Activated CD4-positive, alpha-beta T cell treated with anti-CD3 and anti-CD28 coated beads for 36 hours (primary cell): Measurements from ENCODE around the gene LRRC8C. TPM values are rescaled to one million over a fixed set of nuclear protein-coding genes. Genes with fewer than 3 reads are reported as not detected.

Experiments used
- ATAC-seq: fragments of 200-7000 bp; cut with Tn5 transposase; one replicate; pipeline ENCODE4 v1.10.0; 2021; ENCODE audit warnings: mild to moderate bottlenecking, moderate library complexity
- CTCF ChIA-PET: fragments of 350-600 bp; sonication (Branson Sonifier 250); formaldehyde crosslinking; loops from one replicate; lab custom pipeline; 2021; ENCODE audit warnings: antibody characterized with exemption; lab: Charles Lee
- POLR2A ChIA-PET: fragments of 350-600 bp; sonication (Branson Sonifier 250); formaldehyde crosslinking; loops from one replicate; lab custom pipeline; 2021; ENCODE audit warnings: antibody characterized with exemption, inconsistent platforms; lab: Charles Lee
- DNase-seq: peaks from one replicate; pipeline ENCODE4 v3.0.0-alpha.2; 2020
- H3K27ac Mint-ChIP-seq: one replicate; pipeline ENCODE4 v1.8.0; 2021; ENCODE audit warnings: mixed read lengths
- H3K27me3 Mint-ChIP-seq: one replicate; pipeline ENCODE4 v1.8.0; 2021; ENCODE audit warnings: mixed read lengths
- H3K36me3 Mint-ChIP-seq: one replicate; pipeline ENCODE4 v1.8.0; 2021; ENCODE audit warnings: low read depth, mixed read lengths
- H3K4me1 Mint-ChIP-seq: one replicate; pipeline ENCODE4 v1.8.0; 2021; ENCODE audit warnings: mixed read lengths
- H3K4me3 Mint-ChIP-seq: one replicate; pipeline ENCODE4 v1.8.0; 2021; ENCODE audit warnings: mild to moderate bottlenecking, moderate library complexity, mixed read lengths
- H3K9me3 Mint-ChIP-seq: one replicate; pipeline ENCODE4 v1.8.0; 2021; ENCODE audit warnings: low read depth, mixed read lengths
- intact Hi-C, 2 experiments: fragments of 100-400 bp; cut with DNase I in 1 of 2; cut with micrococcal nuclease in 1 of 2; formaldehyde crosslinking; loops; one replicate each; pipeline versions ENCODE4 v1.14.2 to v1.15.1; 2022 to 2024; cut with DNase I, micrococcal nuclease
- total RNA-seq, 2 experiments: library from RNA; stranded (reverse); gene quantifications; one replicate each; pipeline ENCODE4 v1.2.3, GENCODE V29; 2021

The LRRC8C gene
- total RNA-seq, 2 experiments from 2014 or later: 31.5 to 37.1 TPM

- Mint-ChIP-seq H3K4me1 (peaks cover 91% of the 10 kb centered on the region), H3K36me3 (peaks cover 3% of the 10 kb centered on the region), H3K27ac (no peak overlapping the region), H3K27me3 (no peaks in the 10 kb centered on the region), H3K4me3 (no peak overlapping the region), H3K9me3 (no peaks in the 10 kb centered on the region)
- POLR2A ChIA-PET: no interaction called here
- DNase-seq: no peak
- CTCF ChIA-PET: interaction anchor here (0.6 to 1.4 kb wide), 8 partner anchors 16 to 776 kb away, joined by 3 to 4 read pairs (median 3); no protein-coding TSS in a partner anchor
- intact Hi-C loops: loop anchor here in 1 of 2 experiments (2.0 kb wide), 1 partner anchor 20 kb away; no protein-coding TSS in a partner anchor
- no peak for ATAC-seq
These were observed 126.1 kb downstream of the LRRC8C start for GRCh38 chr1:89759036-89759435.

- no peak overlapping the region for H3K4me3 Mint-ChIP-seq
- CTCF ChIA-PET: interaction anchor here (0.7 to 4.9 kb wide), 4 partner anchors 19 to 276 kb away, joined by 3 to 45 read pairs (median 12); no protein-coding TSS in a partner anchor
- H3K27me3 Mint-ChIP-seq: no peaks in the 10 kb centered on the region
- ATAC-seq (no peak), DNase-seq (no peak)
- peak overlapping the region; percentile 9 for H3K27ac Mint-ChIP-seq
- POLR2A ChIA-PET: no interaction called here
- H3K9me3 Mint-ChIP-seq: no peaks in the 10 kb centered on the region
- H3K36me3 Mint-ChIP-seq: peaks cover 3% of the 10 kb centered on the region
- H3K4me1 Mint-ChIP-seq: peaks cover 78% of the 10 kb centered on the region
- intact Hi-C loops: no loop called here
These were observed 127.6 kb downstream of the LRRC8C start for GRCh38 chr1:89760496-89760895.

- intact Hi-C loops: no loop called here
- H3K9me3 Mint-ChIP-seq: no peaks in the 10 kb centered on the region
- H3K27me3 Mint-ChIP-seq: no peaks in the 10 kb centered on the region
- CTCF ChIA-PET: interaction anchor here (0.7 to 8.9 kb wide), 8 partner anchors 20 to 277 kb away, joined by 4 to 157 read pairs (median 31); partner anchors contain the start of gene LRRC8C
- DNase-seq (no peak), ATAC-seq (no peak)
- POLR2A ChIA-PET: interaction anchor here (1.8 kb wide), 1 partner anchor 105 kb away, joined by 4 read pairs; no protein-coding TSS in a partner anchor
- H3K36me3 Mint-ChIP-seq: peaks cover 3% of the 10 kb centered on the region
- no peak overlapping the region for H3K4me3 Mint-ChIP-seq
- no peak overlapping the region for H3K27ac Mint-ChIP-seq
- H3K4me1 Mint-ChIP-seq: peaks cover 71% of the 10 kb centered on the region
These were observed 128.4 kb downstream of the LRRC8C start for GRCh38 chr1:89761338-89761737.

GRCh38 chr1:89761901-89762300 is 129.0 kb downstream of the LRRC8C start:
- peak overlapping the region; percentile 68 for H3K4me3 Mint-ChIP-seq

GRCh38 chr1:89762386-89762778 is 129.5 kb downstream of the LRRC8C start:
- ChIA-PET POLR2A (interaction anchor here (1.1 to 2.0 kb wide), 7 partner anchors 19 to 159 kb away, joined by 3 to 13 read pairs (median 7); partner anchors contain the start of gene LRRC8C), CTCF (interaction anchor here (0.6 to 8.9 kb wide), 47 partner anchors 9 to 779 kb away, joined by 3 to 157 read pairs (median 6); partner anchors contain the start of gene LRRC8C)
- ATAC-seq: no peak
- H3K27me3 Mint-ChIP-seq: no peaks in the 10 kb centered on the region
- no peak for DNase-seq
- peak overlapping the region; percentile 89 for H3K27ac Mint-ChIP-seq
- peaks cover 3% of the 10 kb centered on the region for H3K36me3 Mint-ChIP-seq
- H3K4me1 Mint-ChIP-seq: peaks cover 61% of the 10 kb centered on the region
- H3K4me3 Mint-ChIP-seq: peak overlapping the region; percentile 68
- intact Hi-C loops: loop anchor here (2.0 kb wide), 4 partner anchors 70 to 244 kb away; partner anchors contain the start of gene LRRC8B (in 1 of the 2)
- H3K9me3 Mint-ChIP-seq: no peaks in the 10 kb centered on the region

More at GRCh38 chr1:89761901-89762300, 129.0 kb downstream of the LRRC8C start:
- intact Hi-C loops: loop anchor here (2.0 kb wide), 4 partner anchors 69 to 243 kb away; partner anchors contain the start of gene LRRC8B (in 1 of the 2)
- DNase-seq (no peak), ATAC-seq (no peak)
- Mint-ChIP-seq H3K27ac (peak overlapping the region; percentile 89), H3K9me3 (no peaks in the 10 kb centered on the region), H3K36me3 (peaks cover 3% of the 10 kb centered on the region), H3K27me3 (no peaks in the 10 kb centered on the region), H3K4me1 (peaks cover 66% of the 10 kb centered on the region)
- ChIA-PET POLR2A (interaction anchor here (1.5 to 2.0 kb wide), 3 partner anchors 19 to 105 kb away, joined by 4 to 11 read pairs (median 8); no protein-coding TSS in a partner anchor), CTCF (interaction anchor here (0.6 to 8.9 kb wide), 25 partner anchors 12 to 278 kb away, joined by 3 to 157 read pairs (median 13); partner anchors contain the start of gene LRRC8C)

GRCh38 chr1:89762779-89763648 is 130.1 kb downstream of the LRRC8C start:
- Mint-ChIP-seq H3K36me3 (peaks cover 3% of the 10 kb centered on the region), H3K4me3 (peak overlapping the region; percentile 68), H3K27ac (peak overlapping the region; percentile 89), H3K4me1 (peaks cover 54% of the 10 kb centered on the region), H3K9me3 (no peaks in the 10 kb centered on the region), H3K27me3 (no peaks in the 10 kb centered on the region)
- DNase-seq (peak; percentile 94), ATAC-seq (peak; percentile 99)
- POLR2A ChIA-PET: interaction anchor here (0.6 to 2.0 kb wide), 12 partner anchors 18 to 181 kb away, joined by 3 to 13 read pairs (median 6); partner anchors contain the start of gene LRRC8C
- CTCF ChIA-PET: interaction anchor here (0.6 to 8.9 kb wide), 63 partner anchors 8 to 779 kb away, joined by 3 to 157 read pairs (median 5); partner anchors contain the start of gene LRRC8C
- intact Hi-C loops: loop anchor here (1.0 to 2.0 kb wide), 9 partner anchors 42 to 280 kb away; partner anchors contain the start of genes LRRC8B (in 1 of the 2) and LRRC8C (in 1 of the 2)

GRCh38 chr1:89763649-89763986 is 130.7 kb downstream of the LRRC8C start:
- peak overlapping the region; percentile 68 for H3K4me3 Mint-ChIP-seq
- ChIA-PET POLR2A (interaction anchor here (0.6 to 2.0 kb wide), 11 partner anchors 18 to 182 kb away, joined by 3 to 13 read pairs (median 5); partner anchors contain the start of gene LRRC8C), CTCF (interaction anchor here (0.7 to 8.9 kb wide), 52 partner anchors 9 to 780 kb away, joined by 3 to 157 read pairs (median 6); partner anchors contain the start of gene LRRC8C)
- no peaks in the 10 kb centered on the region for H3K9me3 Mint-ChIP-seq
- peaks cover 48% of the 10 kb centered on the region for H3K4me1 Mint-ChIP-seq
- peaks cover 3% of the 10 kb centered on the region for H3K36me3 Mint-ChIP-seq
- intact Hi-C loops: loop anchor here (1.0 to 2.0 kb wide), 9 partner anchors 42 to 280 kb away; partner anchors contain the start of genes LRRC8B (in 1 of the 2) and LRRC8C (in 1 of the 2)
- H3K27ac Mint-ChIP-seq: peak overlapping the region; percentile 89
- DNase-seq (no peak), ATAC-seq (no peak)
- no peaks in the 10 kb centered on the region for H3K27me3 Mint-ChIP-seq

- Mint-ChIP-seq H3K36me3 (no peaks in the 10 kb centered on the region), H3K9me3 (no peaks in the 10 kb centered on the region), H3K27ac (no peak overlapping the region), H3K4me3 (no peak overlapping the region), H3K27me3 (no peaks in the 10 kb centered on the region), H3K4me1 (peaks cover 29% of the 10 kb centered on the region)
- DNase-seq (no peak), ATAC-seq (no peak)
- ChIA-PET POLR2A (no interaction called here), CTCF (interaction anchor here (0.6 to 8.9 kb wide), 9 partner anchors 9 to 314 kb away, joined by 3 to 157 read pairs (median 4); partner anchors contain the start of gene LRRC8C)
- intact Hi-C loops: no loop called here
These were observed 132.9 kb downstream of the LRRC8C start for GRCh38 chr1:89765774-89766173.

GRCh38 chr1:89767618-89768017 is 134.7 kb downstream of the LRRC8C start:
- DNase-seq (no peak), ATAC-seq (no peak)
- ChIA-PET CTCF (interaction anchor here (0.8 to 8.9 kb wide), 4 partner anchors 34 to 221 kb away, joined by 3 to 157 read pairs (median 3); partner anchors contain the start of gene LRRC8C), POLR2A (no interaction called here)
- intact Hi-C loops: no loop called here
- no peak overlapping the region for H3K4me3 Mint-ChIP-seq
- no peaks in the 10 kb centered on the region for H3K36me3 Mint-ChIP-seq
- peaks cover 15% of the 10 kb centered on the region for H3K4me1 Mint-ChIP-seq
- H3K27me3 Mint-ChIP-seq: no peaks in the 10 kb centered on the region
- no peaks in the 10 kb centered on the region for H3K9me3 Mint-ChIP-seq
- no peak overlapping the region for H3K27ac Mint-ChIP-seq
